Mammary epithelial cell (primary cell): ENCODE results near the gene CCDC88C.

Experiments
- EZH2 ChIP-seq: IDR thresholded peaks from 2 replicates; pipeline ENCODE4 v1.6.1; 2012; ENCODE audit warnings: low read length, inconsistent platforms, borderline replicate concordance
- TF ChIP-seq, protein P1 (sequence below), 2 donors: IDR thresholded peaks in 1 of 2; conservative IDR thresholded peaks in 1 of 2; 2 replicates each; pipeline ENCODE4 v1.5.1; 2011 to 2012; ENCODE audit warnings: inconsistent platforms in 2 of 2, low read length in 2 of 2, mild to moderate bottlenecking in 2 of 2, control low read depth in 1 of 2, low read depth in 1 of 2; ENCODE audit not compliant: insufficient read depth in 1 of 2; ENCODE audit errors: extremely low read depth in 1 of 2

DNA sequence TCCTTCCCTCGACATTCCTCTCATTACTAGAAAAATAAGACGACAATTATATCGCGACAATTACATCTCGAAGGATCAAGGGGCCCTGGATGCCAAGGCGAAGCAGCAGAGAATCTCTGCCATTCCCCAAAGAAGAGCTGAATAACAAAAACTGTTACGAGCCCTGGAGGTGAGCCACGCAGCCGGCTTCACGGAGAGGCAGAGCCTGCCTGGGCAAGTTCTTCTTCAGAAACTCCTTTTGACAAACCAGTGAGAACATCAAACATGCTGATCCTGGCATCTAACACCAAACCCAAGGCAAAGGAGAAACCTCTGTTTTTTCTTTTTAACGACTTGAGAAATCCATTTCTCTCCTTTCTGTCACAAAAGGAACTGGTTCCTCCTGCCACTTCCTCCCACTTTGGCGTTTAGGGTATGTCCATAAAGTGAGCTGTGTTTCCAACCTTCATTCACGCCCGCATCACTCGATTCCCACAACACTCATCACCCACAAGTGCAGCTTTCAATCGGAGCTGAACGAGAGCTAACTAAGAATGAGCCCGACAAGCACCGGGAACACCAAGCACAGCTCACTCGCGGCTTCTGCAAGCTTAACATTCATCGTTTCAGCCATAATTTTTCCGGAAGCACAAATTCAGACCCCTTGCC lies 21.5 kb downstream of the CCDC88C start:
- TF ChIP-seq, protein P1, sequence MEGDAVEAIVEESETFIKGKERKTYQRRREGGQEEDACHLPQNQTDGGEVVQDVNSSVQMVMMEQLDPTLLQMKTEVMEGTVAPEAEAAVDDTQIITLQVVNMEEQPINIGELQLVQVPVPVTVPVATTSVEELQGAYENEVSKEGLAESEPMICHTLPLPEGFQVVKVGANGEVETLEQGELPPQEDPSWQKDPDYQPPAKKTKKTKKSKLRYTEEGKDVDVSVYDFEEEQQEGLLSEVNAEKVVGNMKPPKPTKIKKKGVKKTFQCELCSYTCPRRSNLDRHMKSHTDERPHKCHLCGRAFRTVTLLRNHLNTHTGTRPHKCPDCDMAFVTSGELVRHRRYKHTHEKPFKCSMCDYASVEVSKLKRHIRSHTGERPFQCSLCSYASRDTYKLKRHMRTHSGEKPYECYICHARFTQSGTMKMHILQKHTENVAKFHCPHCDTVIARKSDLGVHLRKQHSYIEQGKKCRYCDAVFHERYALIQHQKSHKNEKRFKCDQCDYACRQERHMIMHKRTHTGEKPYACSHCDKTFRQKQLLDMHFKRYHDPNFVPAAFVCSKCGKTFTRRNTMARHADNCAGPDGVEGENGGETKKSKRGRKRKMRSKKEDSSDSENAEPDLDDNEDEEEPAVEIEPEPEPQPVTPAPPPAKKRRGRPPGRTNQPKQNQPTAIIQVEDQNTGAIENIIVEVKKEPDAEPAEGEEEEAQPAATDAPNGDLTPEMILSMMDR (conservative IDR thresholded peaks at IDR 0.05 in 1 of 2, IDR thresholded peaks at IDR 0.05 in 1 of 2; ENCODE audit: extremely low read depth in 1 of 2, insufficient read depth in 1 of 2, low read depth in 1 of 2, low read length in 2 of 2): no peak
- no peak for TF ChIP-seq EZH2
